ENCODE data around the gene CC2D2A. TPM values are rescaled to one million over a fixed set of nuclear protein-coding genes. Genes with fewer than 3 reads are reported as not detected.
A peak's percentile ranks its signal among the peaks of the same experiment; 100 is the strongest.

Gene CC2D2A
- total and polyA plus RNA-seq, 8 donors: 22.8 to 56.3 (median 48.5) TPM

- peak; percentile 51 for ATAC-seq
- Histone ChIP-seq H3K9me3 (no peaks in the 10 kb centered on the region), H3K36me3 (peaks cover 0 to 98% of the 10 kb centered on the region in 2 donors)
Measured at GRCh38 chr4:15636818-15637217, 167.1 kb downstream of the CC2D2A start.

GRCh38 chr4:15638418-15638817 lies 168.7 kb downstream of the CC2D2A start:
- DNase-seq (no peak), ATAC-seq (no peak)
- Histone ChIP-seq H3K4me3 (no peak overlapping the region), H3K9me3 (no peaks in the 10 kb centered on the region), H3K4me1 (peaks cover 0 to 7% of the 10 kb centered on the region in 2 donors), H3K27ac (no peak overlapping the region), H3K36me3 (peaks cover 0 to 83% of the 10 kb centered on the region in 2 donors), H3K27me3 (no peaks in the 10 kb centered on the region)
- intact Hi-C loops (cut with DNase I): no loop called here
- TF ChIP-seq CTCF (IDR thresholded peaks at IDR 0.05): no peak

More at GRCh38 chr4:15636818-15637217, 167.1 kb downstream of the CC2D2A start:
- no peak overlapping the region for H3K4me3 ChIP-seq
- no peak for TF ChIP-seq CTCF (IDR thresholded peaks at IDR 0.05)
- no peak overlapping the region for H3K27ac ChIP-seq
- intact Hi-C loops (cut with DNase I): no loop called here
- peaks cover 0 to 4% of the 10 kb centered on the region in 2 donors for H3K4me1 ChIP-seq
- H3K27me3 ChIP-seq: no peaks in the 10 kb centered on the region
- no peak for DNase-seq

GRCh38 chr4:15648600-15648999 lies 178.9 kb downstream of the CC2D2A start:
- no peak overlapping the region for H3K27ac ChIP-seq
- no peak overlapping the region for H3K4me3 ChIP-seq
- intact Hi-C loops (cut with DNase I): no loop called here
- ATAC-seq: no peak
- DNase-seq: no peak
- H3K9me3 ChIP-seq: no peaks in the 10 kb centered on the region
- no peak for TF ChIP-seq CTCF (IDR thresholded peaks at IDR 0.05)
- H3K36me3 ChIP-seq: peaks cover 0 to 4% of the 10 kb centered on the region in 2 donors
- no peaks in the 10 kb centered on the region for H3K27me3 ChIP-seq
- H3K4me1 ChIP-seq: peaks cover 36 to 86% of the 10 kb centered on the region in 2 donors

- peak; percentile 41 to 48 for TF ChIP-seq CTCF (IDR thresholded peaks at IDR 0.05)
- no peaks in the 10 kb centered on the region for H3K27me3 ChIP-seq
- no peak overlapping the region for H3K27ac ChIP-seq
- ATAC-seq (peak; percentile 58), DNase-seq (peak in 1 of 4 donors; percentile 43)
- no peak overlapping the region for H3K4me3 ChIP-seq
- intact Hi-C loops (cut with DNase I): loop anchor here in 1 of 2 donors (10.0 kb wide), 1 partner anchor 165 kb away; no protein-coding TSS in a partner anchor
- peaks cover 0 to 4% of the 10 kb centered on the region in 2 donors for H3K36me3 ChIP-seq
- peaks cover 36 to 91% of the 10 kb centered on the region in 2 donors for H3K4me1 ChIP-seq
- H3K9me3 ChIP-seq: no peaks in the 10 kb centered on the region
Measured at GRCh38 chr4:15649914-15650545, 180.3 kb downstream of the CC2D2A start.

Other genes starting within 250 kb of the CC2D2A start
- 10 to 100 TPM in 1 of 2 donors, 1 to 10 TPM in 1; 2.1 to 13.1 TPM for gene C1QTNF7, start 41.8 kb upstream of the CC2D2A start, total RNA-seq
- gene C1QTNF7, start 41.8 kb upstream of the CC2D2A start, polyA plus RNA-seq (ENCODE audit: insufficient read length in 6 of 6): 10 to 100 TPM; 12.9 to 17.8 (median 15.8) TPM
- 100 to 1,000 TPM in 1 of 2 donors, 10 to 100 TPM in 1; 95.3 to 121 TPM for gene FBXL5, start 185.5 kb downstream of the CC2D2A start, total RNA-seq
- gene FBXL5, start 185.5 kb downstream of the CC2D2A start, polyA plus RNA-seq (ENCODE audit: insufficient read length in 6 of 6): 100 to 1,000 TPM in 3 of 6 donors, 10 to 100 TPM in 3; 91.9 to 103 (median 101) TPM
- 10 to 100 TPM; 25.8 to 27.6 TPM for gene FAM200B, start 211.9 kb downstream of the CC2D2A start, total RNA-seq
- gene FAM200B, start 211.9 kb downstream of the CC2D2A start, polyA plus RNA-seq (ENCODE audit: insufficient read length in 6 of 6): 10 to 100 TPM; 43.8 to 52.4 (median 47.2) TPM
- 10 to 100 TPM in 1 of 2 donors, 1 to 10 TPM in 1; 9.0 to 20.8 TPM for gene BST1, start 233.2 kb downstream of the CC2D2A start, total RNA-seq
- gene BST1, start 233.2 kb downstream of the CC2D2A start, polyA plus RNA-seq (ENCODE audit: insufficient read length in 6 of 6): 1 to 10 TPM; 3.3 to 4.3 (median 4.1) TPM